Muscle of leg (tissue), 11 donors: ENCODE results near the gene SFXN5. TPM values are rescaled to one million over a fixed set of nuclear protein-coding genes. Genes with fewer than 3 reads are reported as not detected.

Experiments used
- DNase-seq: peaks from one replicate; pipeline ENCODE4 v3.0.0; 2013
- H3K27ac ChIP-seq: one replicate; pipeline ENCODE4 v1.5.1; 2013; ENCODE audit warnings: mild to moderate bottlenecking, low read length, control low read depth
- H3K27me3 ChIP-seq: one replicate; pipeline ENCODE4 v1.6.1; 2013; ENCODE audit warnings: low read length; ENCODE audit not compliant: control insufficient read depth, insufficient read depth
- H3K36me3 ChIP-seq: one replicate; pipeline ENCODE4 v1.6.1; 2013; ENCODE audit warnings: low read length; ENCODE audit not compliant: control insufficient read depth, insufficient read depth
- H3K4me1 ChIP-seq: one replicate; pipeline ENCODE4 v1.6.1; 2013; ENCODE audit warnings: low read length; ENCODE audit not compliant: control insufficient read depth, insufficient read depth
- H3K4me3 ChIP-seq: one replicate; pipeline ENCODE4 v1.5.1; 2013; ENCODE audit warnings: low read length, control low read depth
- H3K9me3 ChIP-seq: replicated peaks from 2 replicates; pipeline ENCODE4 v1.6.1; 2013; ENCODE audit warnings: low read depth, low read length; ENCODE audit not compliant: control insufficient read depth
- WGBS: methylation state at CpG from one replicate; pipeline ENCODE4 v1.1.5; 2013; ENCODE audit warnings: missing lambda C conversion rate; ENCODE audit not compliant: insufficient coverage; 5-methylcytosine and 5-hydroxymethylcytosine counted together
- polyA plus RNA-seq, 8 donors: library from polyadenylated mRNA; unstranded; fragments of 120-200 nt; gene quantifications; one replicate each; pipeline versions ENCODE4 v1.2.1 to v1.2.3, GENCODE V29; 2013; ENCODE audit warnings: inconsistent platforms in 1 of 8, low replicate concordance in 1 of 8; ENCODE audit not compliant: insufficient read length in 8 of 8, insufficient read depth in 1 of 8
- total RNA-seq: library from RNA; stranded (reverse); fragments of 120-200 nt; gene quantifications from one replicate; pipeline ENCODE4 v1.2.4, GENCODE V29; 2013

SFXN5 gene
- total and polyA plus RNA-seq, 9 donors, result 6.0 to 9.0 (median 6.3) TPM

- H3K36me3 ChIP-seq, result no peaks in the 10 kb centered on the region
- H3K27ac ChIP-seq, result no peak overlapping the region
- no peak overlapping the region for H3K4me3 ChIP-seq
- WGBS, result 87% methylated on average over 8 of the region's 14 CpGs
- H3K27me3 ChIP-seq, result peaks cover 79% of the 10 kb centered on the region
- H3K4me1 ChIP-seq, result no peaks in the 10 kb centered on the region
- H3K9me3 ChIP-seq, result no peaks in the 10 kb centered on the region
- no peak for DNase-seq
Observed at GRCh38 chr2:72931280-72931910, 140.1 kb downstream of the SFXN5 start.

DNA sequence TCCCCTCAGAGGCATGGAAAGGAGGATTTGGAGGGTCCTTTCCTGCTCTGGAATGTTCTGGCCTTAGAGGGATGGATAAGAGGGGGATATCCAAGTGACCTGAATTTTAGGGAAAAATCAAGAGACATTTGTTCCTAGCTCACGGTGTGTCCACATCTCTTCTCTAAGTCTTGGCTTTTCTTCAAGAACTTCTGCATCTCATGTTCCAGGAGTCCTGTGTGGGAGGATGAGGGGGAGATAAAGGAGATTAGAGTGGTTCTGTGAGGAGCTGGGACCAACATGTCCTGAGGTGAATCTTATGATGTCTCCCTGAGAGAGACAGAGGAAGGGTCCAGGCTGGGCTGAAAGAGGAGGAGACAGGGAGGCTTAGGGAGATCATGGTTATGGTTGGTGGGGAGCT, 142.5 kb downstream of the SFXN5 start:
- H3K36me3 ChIP-seq, result no peaks in the 10 kb centered on the region
- peaks cover 81% of the 10 kb centered on the region for H3K27me3 ChIP-seq
- H3K27ac ChIP-seq, result no peak overlapping the region
- H3K4me3 ChIP-seq, result no peak overlapping the region
- no peak for DNase-seq
- WGBS, result 100% methylated on average over 1 of the region's 1 CpG
- no peaks in the 10 kb centered on the region for H3K9me3 ChIP-seq
- H3K4me1 ChIP-seq, result peaks cover 6% of the 10 kb centered on the region

GRCh38 chr2:72927619-72928550, 143.6 kb downstream of the SFXN5 start:
- Histone ChIP-seq H3K36me3 (no peaks in the 10 kb centered on the region), H3K27me3 (peaks cover 86% of the 10 kb centered on the region), H3K27ac (no peak overlapping the region), H3K4me1 (peaks cover 10% of the 10 kb centered on the region), H3K9me3 (no peaks in the 10 kb centered on the region), H3K4me3 (no peak overlapping the region)
- DNase-seq, result no peak
- 68% methylated on average over 6 of the region's 8 CpGs for WGBS

- Histone ChIP-seq H3K27me3 (peaks cover 90% of the 10 kb centered on the region), H3K36me3 (no peaks in the 10 kb centered on the region), H3K4me3 (no peak overlapping the region), H3K4me1 (peaks cover 10% of the 10 kb centered on the region), H3K27ac (no peak overlapping the region), H3K9me3 (no peaks in the 10 kb centered on the region)
- 52% methylated on average over 4 of the region's 6 CpGs for WGBS
- no peak for DNase-seq
Observed at GRCh38 chr2:72926811-72927465, 144.6 kb downstream of the SFXN5 start.

- peaks cover 93% of the 10 kb centered on the region for H3K27me3 ChIP-seq
Observed at GRCh38 chr2:72926368-72926767, 145.1 kb downstream of the SFXN5 start.

DNA sequence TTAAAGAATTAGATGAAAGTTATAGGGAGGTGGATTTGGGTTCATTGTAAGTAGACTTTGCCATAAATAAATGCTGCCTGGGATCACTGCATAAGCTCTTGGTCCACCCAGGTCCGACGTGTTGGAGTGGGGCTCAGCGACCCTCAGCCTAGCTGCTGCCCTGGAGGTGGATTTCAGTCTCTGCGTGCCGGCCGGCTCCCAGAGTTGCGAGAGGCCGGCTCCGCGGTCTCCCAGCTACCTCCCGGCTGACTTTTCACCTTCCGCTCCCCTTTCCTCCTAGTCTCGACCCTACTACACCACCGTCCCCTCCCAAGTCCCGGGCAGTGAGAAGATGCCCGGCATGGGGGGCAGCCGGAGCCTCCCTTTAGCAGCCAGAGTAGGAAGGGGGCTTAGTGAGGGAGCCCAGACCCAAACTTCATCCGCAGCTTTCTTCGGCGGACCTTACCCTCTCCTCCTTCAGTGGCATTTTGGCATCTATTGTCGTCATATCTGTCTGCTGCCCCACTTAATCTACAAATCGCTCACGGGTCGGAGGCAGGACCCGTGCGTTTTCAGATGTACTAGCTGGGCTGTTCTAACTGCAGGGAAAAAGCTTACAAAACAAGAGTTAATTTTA, 146.1 kb downstream of the SFXN5 start:
- DNase-seq, result no peak
- peaks cover 18% of the 10 kb centered on the region for H3K4me1 ChIP-seq
- no peak overlapping the region for H3K4me3 ChIP-seq
- WGBS, result 7% methylated on average over 9 of the region's 26 CpGs
- H3K27ac ChIP-seq, result no peak overlapping the region
- peaks cover 95% of the 10 kb centered on the region for H3K27me3 ChIP-seq
- no peaks in the 10 kb centered on the region for H3K9me3 ChIP-seq
- no peaks in the 10 kb centered on the region for H3K36me3 ChIP-seq

More at GRCh38 chr2:72926368-72926767, 145.1 kb downstream of the SFXN5 start:
- Histone ChIP-seq H3K4me3 (no peak overlapping the region), H3K4me1 (peaks cover 10% of the 10 kb centered on the region), H3K27ac (no peak overlapping the region), H3K9me3 (no peaks in the 10 kb centered on the region), H3K36me3 (no peaks in the 10 kb centered on the region)
- WGBS, result 0% methylated on average over 1 of the region's 4 CpGs
- DNase-seq, result no peak

- peaks cover 95% of the 10 kb centered on the region for H3K27me3 ChIP-seq
- DNase-seq, result no peak
Observed at GRCh38 chr2:72924353-72925240, 146.9 kb downstream of the SFXN5 start.

DNA sequence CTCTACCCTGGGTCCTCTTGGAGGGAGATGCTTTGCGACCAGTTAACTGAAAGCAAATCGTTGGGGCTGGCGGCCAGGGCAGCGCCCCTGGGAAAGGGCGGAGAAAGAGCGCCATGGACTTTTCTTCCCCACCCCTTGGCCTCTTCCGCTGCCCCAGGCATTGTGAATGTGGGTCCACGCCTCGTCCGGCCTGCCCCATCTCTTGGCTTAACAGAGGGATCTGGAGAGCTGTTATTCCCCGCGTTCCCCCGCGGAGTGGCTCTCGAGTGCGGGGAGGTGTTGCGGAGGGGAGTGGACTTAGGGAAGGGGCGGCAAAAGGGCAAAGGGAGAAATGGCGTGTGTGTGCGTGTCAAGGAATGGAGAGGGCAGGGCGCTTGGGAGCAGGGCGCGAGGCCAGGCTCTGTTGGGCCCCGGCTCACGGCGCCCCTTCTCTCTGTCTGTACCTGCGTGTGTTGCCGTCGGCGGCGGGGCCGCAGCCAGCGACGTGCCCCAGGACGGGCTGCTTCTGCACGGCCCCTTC, 147.6 kb downstream of the SFXN5 start:
- peaks cover 25% of the 10 kb centered on the region for H3K4me1 ChIP-seq
- no peaks in the 10 kb centered on the region for H3K36me3 ChIP-seq
- no peaks in the 10 kb centered on the region for H3K9me3 ChIP-seq
- 2% methylated on average over 26 of the region's 36 CpGs for WGBS
- no peak overlapping the region for H3K4me3 ChIP-seq
- H3K27me3 ChIP-seq, result peaks cover 95% of the 10 kb centered on the region
- no peak for DNase-seq
- no peak overlapping the region for H3K27ac ChIP-seq

More at GRCh38 chr2:72924353-72925240, 146.9 kb downstream of the SFXN5 start:
- Histone ChIP-seq H3K9me3 (no peaks in the 10 kb centered on the region), H3K4me1 (peaks cover 25% of the 10 kb centered on the region), H3K27ac (no peak overlapping the region), H3K36me3 (no peaks in the 10 kb centered on the region), H3K4me3 (no peak overlapping the region)
- WGBS, result 1% methylated on average over 61 of the region's 61 CpGs

GRCh38 chr2:72921853-72922252, 149.7 kb downstream of the SFXN5 start:
- no peak overlapping the region for H3K4me3 ChIP-seq
- no peak overlapping the region for H3K27ac ChIP-seq
- H3K9me3 ChIP-seq, result no peaks in the 10 kb centered on the region
- H3K27me3 ChIP-seq, result peaks cover 94% of the 10 kb centered on the region
- peaks cover 36% of the 10 kb centered on the region for H3K4me1 ChIP-seq
- H3K36me3 ChIP-seq, result no peaks in the 10 kb centered on the region
- no peak for DNase-seq
- 50% methylated on average over 1 of the region's 1 CpG for WGBS
